ENCODE measurements around the gene RBCK1. TPM values are rescaled to one million over a fixed set of nuclear protein-coding genes. Genes with fewer than 3 reads are reported as not detected.

RBCK1 gene
- total RNA-seq, 2 donors from 2014 or later = 84.0 to 102 TPM

DNA sequence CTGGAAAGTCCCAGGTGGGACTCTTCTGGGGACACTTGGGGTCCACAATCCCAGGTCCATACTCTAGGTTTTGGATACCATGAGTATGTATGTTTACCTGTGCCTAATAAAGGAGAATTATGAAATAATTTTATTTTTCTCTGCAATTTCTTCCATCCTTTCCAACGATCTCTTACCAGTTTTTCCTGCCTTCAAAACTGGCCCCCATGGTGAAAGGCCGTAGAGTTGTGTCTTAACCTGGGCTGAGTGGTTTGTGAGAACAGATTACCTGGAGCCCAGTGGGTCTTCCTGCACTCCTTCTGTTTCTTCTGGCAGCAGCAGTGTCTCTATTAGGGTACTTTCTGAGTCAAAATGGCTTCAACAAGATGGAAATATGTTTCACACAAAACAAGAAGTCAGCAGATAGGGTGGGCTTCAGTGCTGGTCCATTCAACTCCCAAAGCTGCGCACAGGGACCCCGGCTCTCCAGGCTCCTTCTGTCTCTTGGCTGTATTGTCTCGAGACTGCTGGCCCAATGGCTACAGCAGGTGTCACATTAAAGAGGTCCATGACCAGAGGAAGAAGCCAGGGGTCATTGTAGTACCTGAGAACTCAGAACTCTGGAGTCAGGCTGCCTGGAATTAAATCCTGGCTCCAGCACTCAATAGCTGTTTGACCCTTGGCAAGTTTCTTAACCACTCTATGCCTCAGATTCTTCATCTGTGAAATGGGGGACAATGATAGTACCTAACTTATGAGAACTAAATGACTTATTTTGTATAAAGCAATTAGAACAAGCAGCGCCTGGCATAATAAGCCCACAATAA is 10.5 kb upstream of the RBCK1 start:
- H3K9me3 ChIP-seq = no peaks in the 10 kb centered on the region
- no peak overlapping the region for H3K27ac ChIP-seq

DNA sequence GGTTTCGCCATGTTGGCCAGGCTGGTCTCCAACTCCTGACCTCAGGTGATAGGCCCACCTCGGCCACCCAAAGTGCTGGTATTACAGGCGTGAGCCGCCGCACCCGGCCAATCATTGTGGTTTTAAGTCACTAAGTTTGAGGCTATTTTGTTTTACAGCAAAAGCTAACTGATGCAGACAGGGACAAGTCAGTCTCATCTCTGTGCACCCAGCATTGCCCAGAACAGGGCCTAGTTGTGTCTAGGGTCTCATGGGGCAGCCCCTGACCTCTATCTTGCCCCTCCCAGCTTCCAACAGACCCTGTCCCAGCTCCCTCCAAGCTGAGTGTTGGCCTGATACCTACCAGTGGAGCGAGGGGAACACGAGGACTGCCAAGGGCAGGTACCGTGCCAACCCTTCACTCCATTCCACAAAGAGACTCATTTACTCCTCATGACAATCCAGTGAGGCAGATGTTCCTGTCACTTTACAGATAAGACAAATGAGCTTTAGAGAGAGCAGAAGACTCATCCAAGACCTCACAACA is 8.9 kb upstream of the RBCK1 start:
- H3K27ac ChIP-seq = no peak overlapping the region
- DNase-seq (ENCODE audit: low spot score) (no peak), ATAC-seq (ENCODE audit: insufficient number of reproducible peaks, low FRiP score, low read depth) (no peak)
- H3K4me1 ChIP-seq (ENCODE audit: control insufficient read depth in 1 of 2, low read depth in 2 of 2) = no peaks in the 10 kb centered on the region
- TF ChIP-seq, protein P1, sequence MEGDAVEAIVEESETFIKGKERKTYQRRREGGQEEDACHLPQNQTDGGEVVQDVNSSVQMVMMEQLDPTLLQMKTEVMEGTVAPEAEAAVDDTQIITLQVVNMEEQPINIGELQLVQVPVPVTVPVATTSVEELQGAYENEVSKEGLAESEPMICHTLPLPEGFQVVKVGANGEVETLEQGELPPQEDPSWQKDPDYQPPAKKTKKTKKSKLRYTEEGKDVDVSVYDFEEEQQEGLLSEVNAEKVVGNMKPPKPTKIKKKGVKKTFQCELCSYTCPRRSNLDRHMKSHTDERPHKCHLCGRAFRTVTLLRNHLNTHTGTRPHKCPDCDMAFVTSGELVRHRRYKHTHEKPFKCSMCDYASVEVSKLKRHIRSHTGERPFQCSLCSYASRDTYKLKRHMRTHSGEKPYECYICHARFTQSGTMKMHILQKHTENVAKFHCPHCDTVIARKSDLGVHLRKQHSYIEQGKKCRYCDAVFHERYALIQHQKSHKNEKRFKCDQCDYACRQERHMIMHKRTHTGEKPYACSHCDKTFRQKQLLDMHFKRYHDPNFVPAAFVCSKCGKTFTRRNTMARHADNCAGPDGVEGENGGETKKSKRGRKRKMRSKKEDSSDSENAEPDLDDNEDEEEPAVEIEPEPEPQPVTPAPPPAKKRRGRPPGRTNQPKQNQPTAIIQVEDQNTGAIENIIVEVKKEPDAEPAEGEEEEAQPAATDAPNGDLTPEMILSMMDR (IDR thresholded peaks at IDR 0.05) = no peak
- no peak overlapping the region for H3K4me3 ChIP-seq
- H3K9me3 ChIP-seq = no peaks in the 10 kb centered on the region
- no peaks in the 10 kb centered on the region for H3K27me3 ChIP-seq (replicated peaks; ENCODE audit: insufficient read depth)
- peaks cover 18% of the 10 kb centered on the region for H3K36me3 ChIP-seq

More for the DNA sequence above, 10.5 kb upstream of the RBCK1 start:
- TF ChIP-seq, protein P1 (IDR thresholded peaks at IDR 0.05) = no peak
- Histone ChIP-seq H3K4me3 (no peak overlapping the region), H3K36me3 (peaks cover 18% of the 10 kb centered on the region), H3K27me3 (replicated peaks; ENCODE audit: insufficient read depth) (no peaks in the 10 kb centered on the region), H3K4me1 (ENCODE audit: control insufficient read depth in 1 of 2, low read depth in 2 of 2) (no peaks in the 10 kb centered on the region)
- no peak for DNase-seq (ENCODE audit: low spot score)
- ATAC-seq (ENCODE audit: insufficient number of reproducible peaks, low FRiP score, low read depth) = no peak

DNA sequence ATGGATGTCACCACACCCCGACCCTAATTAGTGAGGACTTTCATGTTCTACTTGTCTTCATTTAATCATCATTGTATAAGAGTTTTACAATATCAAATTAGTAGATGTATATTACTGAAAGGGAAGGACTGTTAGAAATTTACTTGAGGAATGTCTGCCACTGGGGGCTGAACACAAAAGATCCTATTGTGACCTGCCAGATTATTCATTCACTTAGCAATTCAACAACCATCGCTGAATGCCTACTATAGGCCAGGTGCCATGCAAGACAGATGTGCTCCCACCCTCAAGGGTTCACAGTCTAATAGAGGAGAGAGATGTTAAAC is 8.0 kb upstream of the RBCK1 start:
- no peak for ATAC-seq (ENCODE audit: insufficient number of reproducible peaks, low FRiP score, low read depth)
- Histone ChIP-seq H3K27me3 (replicated peaks; ENCODE audit: insufficient read depth) (no peaks in the 10 kb centered on the region), H3K4me3 (no peak overlapping the region), H3K27ac (no peak overlapping the region), H3K9me3 (no peaks in the 10 kb centered on the region), H3K36me3 (peaks cover 18% of the 10 kb centered on the region), H3K4me1 (ENCODE audit: control insufficient read depth in 1 of 2, low read depth in 2 of 2) (no peaks in the 10 kb centered on the region)
- TF ChIP-seq, protein P1 (IDR thresholded peaks at IDR 0.05) = no peak
- no peak for DNase-seq (ENCODE audit: low spot score)

DNA sequence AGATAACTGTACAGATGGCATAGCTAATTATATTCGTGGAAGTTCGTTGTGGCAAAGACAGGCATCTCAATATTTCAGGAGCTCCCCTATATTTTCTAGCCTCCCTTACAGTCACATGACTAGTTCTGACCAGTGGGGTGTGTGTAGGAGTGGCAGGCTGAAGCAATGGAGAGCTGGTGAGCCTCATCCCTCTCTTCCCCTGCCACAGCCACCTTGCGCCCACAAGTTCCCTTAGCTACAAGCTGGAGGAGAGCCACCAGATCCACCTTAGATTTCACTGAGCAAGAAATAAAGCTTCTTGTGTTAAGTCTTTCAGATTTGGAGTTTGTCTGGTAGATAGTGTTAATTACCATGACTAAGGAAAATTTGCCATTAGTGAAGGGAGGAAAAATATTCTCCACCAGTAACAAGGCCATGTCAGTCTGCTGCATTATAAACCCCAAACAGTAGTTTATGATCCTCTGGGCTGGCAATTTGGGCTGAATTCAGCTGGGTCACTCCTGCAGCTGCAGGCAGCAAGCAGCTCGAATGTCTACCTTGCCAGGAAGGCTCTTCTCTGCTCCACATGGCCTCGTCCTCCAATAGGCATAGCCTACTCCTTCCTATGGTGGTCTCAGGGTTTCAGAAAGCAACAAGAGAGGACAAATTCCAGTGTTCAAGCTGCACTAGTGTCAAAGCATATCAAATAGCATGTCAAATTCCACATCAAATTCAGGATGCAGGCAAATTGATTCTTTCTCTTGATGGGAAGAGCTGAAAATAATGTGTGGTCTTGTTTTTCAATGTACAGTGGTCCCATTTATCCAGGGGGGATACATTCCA is 7.4 kb upstream of the RBCK1 start:
- ATAC-seq (ENCODE audit: insufficient number of reproducible peaks, low FRiP score, low read depth) = no peak
- H3K27me3 ChIP-seq (replicated peaks; ENCODE audit: insufficient read depth) = no peaks in the 10 kb centered on the region
- no peak overlapping the region for H3K27ac ChIP-seq
- no peak for DNase-seq (ENCODE audit: low spot score)
- TF ChIP-seq, protein P1 (IDR thresholded peaks at IDR 0.05) = no peak
- no peak overlapping the region for H3K4me3 ChIP-seq
- peaks cover 13% of the 10 kb centered on the region for H3K36me3 ChIP-seq
- no peaks in the 10 kb centered on the region for H3K9me3 ChIP-seq
- H3K4me1 ChIP-seq (ENCODE audit: control insufficient read depth in 1 of 2, low read depth in 2 of 2) = no peaks in the 10 kb centered on the region
